NCI-H146 (cell line): Measurements from ENCODE around the gene CLEC4M.
A peak's percentile ranks its signal among the peaks of the same experiment; 100 is the strongest.
"Not testable (repeated sequence)": the region's sequence is repeated elsewhere in the genome, so short reads cannot be mapped to it uniquely, and the experiment has no call there.

Experiments
- DNase-seq: peaks from one replicate; lab custom pipeline; 2025; lab: John Stamatoyannopoulos, UW

The CLEC4M gene

GRCh38 chr19:7742575-7742974, 20.5 kb upstream of the CLEC4M start:
- no peak for DNase-seq

DNA sequence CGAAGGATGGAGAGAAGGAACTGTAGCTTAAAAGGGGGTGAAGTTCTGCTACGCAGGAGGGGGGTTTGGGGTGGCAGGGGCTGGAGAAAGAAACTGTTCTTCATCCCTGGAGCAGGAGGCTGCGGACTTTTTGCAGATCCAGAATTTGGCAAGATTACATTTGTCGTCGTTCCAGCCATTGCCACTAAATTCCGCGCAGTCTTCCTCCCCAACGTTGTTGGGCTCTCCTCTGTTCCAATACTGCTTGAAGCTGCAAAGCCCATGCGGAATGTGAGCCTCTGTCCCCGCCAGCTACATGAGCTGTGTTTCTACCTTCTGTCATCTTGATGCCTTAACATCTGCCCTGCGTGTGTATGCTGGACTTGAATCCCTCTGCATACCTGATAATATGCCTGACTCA, 20.1 kb upstream of the CLEC4M start:
- no peak for DNase-seq

GRCh38 chr19:7743425-7743841, 19.6 kb upstream of the CLEC4M start:
- DNase-seq = peak; percentile 75

DNA sequence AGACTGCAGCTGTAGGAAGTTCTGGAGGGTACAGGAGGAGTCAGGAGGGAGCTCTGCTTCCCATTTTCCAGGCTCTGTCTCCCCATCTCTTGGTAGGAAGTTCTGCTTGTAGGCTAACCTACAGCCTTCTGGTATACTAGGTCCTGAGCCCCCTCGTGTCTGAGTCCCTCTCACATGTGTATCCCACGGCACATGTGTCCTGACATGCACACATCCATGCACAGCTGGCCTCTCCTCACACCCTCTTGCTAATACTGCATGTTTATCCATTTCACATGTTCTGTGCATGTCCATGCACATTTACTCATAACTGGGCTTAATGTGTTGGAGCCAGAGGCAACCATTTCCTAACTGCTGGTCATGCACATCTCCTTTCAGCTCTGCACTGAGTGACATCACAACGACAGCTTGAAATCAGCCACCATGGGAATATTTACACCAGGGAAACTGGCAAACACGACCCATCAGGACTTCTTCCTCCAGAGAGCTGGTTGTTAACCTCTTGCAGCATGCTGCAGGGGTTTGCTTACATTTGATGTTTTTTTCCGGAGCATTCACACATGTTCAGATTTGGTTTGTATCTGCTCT, 18.8 kb upstream of the CLEC4M start:
- DNase-seq = no peak

DNA sequence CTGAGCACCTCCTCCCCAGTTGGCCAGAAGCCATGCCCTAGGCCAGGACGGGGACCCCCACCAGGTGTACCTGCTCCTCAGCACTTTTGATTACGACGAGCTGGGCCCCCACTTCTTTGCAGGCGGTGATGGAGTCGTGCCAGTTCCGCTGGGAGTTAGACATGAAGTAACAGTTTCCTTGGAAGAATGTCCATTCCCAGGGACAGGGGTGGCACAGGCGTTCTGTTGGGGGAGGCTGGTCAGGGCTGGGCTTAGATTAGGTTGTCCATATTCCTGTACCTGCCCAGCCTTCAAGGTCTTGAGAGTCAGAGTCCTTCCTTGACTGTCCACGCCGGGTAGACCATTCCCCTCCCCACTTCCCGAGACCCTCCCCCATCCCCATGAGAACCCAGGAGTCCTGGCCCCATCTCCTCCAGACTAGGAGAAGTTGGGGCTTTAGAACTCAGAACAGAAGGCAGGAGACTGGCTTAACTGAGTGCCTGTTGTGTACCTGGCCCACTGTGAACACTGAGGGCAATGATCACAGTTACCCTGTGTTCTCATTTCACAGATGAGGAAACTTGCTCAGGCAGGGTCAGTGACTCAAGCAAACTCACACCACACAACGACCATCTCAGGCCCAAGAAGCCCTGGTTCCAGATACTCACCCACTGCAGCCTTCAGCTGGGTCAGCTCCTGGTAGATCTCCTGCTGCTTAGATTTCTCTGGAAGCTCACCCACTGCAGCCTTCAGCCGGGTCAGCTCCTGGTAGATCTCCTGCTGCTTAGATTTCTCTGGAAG, 18.0 kb upstream of the CLEC4M start:
- no peak for DNase-seq

DNA sequence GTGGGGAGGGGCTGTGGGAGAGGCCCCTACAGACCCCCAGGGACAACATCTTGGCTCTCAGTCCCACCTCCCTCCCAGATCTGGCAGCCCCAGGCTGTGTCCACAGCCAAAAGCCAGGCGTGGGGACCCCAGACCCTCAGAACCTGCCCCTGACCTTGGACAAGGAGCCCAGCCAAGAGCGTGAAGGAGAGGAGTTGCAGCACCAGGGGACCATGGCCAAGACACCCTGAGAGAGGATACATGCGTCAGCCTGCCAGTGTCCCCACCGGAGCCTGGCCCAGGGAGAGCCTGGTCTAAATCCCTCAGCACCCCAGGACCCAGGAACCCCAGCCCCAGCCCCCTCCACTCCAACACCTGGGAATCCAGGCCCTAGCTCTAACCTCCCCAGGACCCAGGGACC, 16.7 kb upstream of the CLEC4M start:
- not testable (repeated sequence) for DNase-seq

DNA sequence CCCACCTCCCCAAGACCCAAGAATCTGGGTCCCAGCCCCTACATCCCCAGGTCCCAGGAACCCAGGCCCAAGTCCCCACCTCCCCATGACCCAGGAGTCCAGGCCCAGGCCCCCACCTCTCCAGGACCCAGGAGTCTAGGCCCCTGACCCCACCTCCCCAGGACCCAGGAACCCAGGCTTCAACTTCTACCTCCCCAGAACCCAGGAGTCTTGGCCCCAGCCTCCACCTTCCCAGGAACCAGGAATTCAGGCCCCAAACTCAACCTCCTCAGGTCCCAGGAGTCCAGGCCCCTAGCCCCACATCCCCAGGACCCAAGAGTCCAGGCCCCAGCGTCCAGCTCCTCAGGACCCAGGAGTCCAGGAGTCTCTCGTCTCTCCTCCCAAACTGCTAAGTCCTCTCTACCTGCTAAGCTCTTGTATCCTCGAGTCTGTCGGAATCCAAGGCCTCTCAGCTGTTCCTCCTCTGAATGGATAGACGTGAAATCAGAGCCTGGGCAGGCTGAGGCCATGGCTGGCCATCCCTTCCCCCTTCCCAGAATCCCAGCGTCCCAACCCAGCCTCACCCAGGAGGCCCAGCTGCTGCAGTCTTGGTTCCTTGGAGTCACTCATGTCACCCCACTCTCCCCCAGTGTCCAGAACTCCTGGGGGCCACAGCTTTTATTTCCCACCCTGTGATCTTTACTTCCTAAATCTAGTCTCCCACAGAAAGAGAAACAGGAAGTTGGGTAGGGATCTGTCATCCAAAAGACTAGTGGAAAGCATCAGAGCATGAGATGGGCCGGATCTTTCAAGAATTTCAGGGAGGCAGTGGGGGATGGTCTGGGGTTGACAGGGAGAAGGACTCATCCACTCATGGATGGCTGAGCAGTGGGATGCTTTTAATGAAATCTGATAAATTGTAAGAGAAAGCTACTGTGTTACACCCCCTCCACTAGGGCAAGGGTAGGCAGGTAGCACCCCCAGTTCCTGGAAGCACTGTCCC, 15.8 kb upstream of the CLEC4M start, which contains the start of gene CD209:
TSS of gene CD209 (minus strand) at position 632 of the 982 bp plus-strand sequence. CDS start at position 609, 23 bp downstream.
- no peak for DNase-seq

DNA sequence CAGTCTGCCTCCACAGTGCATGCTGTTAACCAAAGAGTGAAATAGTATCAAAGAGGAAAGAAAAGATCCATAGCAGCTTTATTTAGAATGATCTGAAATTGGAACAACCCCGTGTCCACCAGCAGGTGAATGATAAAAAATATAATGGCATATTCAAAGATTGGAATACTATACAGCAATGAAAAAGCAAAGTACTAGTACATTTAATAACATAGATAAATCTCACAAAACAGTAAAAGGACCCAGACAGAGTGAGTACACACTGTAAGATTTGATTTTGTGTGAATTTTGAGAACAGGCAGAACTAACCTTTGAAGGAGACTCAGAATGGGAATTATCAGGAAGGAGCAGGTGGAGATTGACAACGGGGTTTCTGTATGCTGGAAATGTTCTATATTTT, 14.9 kb upstream of the CLEC4M start:
- DNase-seq = no peak

DNA sequence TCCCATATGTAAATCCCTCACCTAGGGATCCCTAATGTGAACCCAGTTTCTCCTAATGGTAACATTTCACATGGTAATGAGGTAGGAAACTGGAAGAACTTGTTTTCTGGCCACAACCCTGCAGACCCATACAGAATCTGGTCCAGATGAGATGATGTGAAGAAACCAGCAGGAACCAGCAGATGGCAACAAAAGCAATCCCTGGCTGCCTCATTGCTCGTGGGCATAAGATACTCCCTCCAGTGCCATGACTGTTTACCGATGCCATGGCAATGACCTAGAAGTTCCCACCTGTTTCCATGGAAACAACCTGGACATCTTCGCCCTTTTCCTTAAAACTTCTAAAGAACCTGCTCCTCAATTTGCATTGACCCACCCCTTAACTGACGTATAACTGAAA, 14.3 kb upstream of the CLEC4M start:
- peak; percentile 51 for DNase-seq

GRCh38 chr19:7751157-7751783, 11.8 kb upstream of the CLEC4M start:
- no peak for DNase-seq

- DNase-seq = no peak
Observed at GRCh38 chr19:7756258-7756657, 6.8 kb upstream of the CLEC4M start.

DNA sequence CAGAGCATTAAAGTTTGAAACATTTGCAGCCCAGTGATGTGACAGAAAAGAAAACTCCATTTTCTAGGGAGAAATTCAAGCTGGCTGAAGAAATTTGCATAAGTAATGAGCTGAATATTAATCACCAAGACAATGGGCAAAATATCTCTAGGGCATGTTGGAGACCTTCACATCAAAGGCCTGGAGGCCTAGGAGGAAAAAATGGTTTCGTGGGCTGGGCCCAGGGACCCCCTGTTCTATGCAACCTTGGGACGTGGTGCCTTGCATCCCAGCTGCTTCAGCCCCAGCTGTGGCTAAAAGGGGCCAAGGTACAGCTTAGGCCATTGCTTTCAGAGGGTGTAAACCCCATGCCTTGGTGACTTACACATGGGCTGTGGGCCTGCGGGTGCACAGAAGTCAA, 5.7 kb upstream of the CLEC4M start:
- no peak for DNase-seq

DNA sequence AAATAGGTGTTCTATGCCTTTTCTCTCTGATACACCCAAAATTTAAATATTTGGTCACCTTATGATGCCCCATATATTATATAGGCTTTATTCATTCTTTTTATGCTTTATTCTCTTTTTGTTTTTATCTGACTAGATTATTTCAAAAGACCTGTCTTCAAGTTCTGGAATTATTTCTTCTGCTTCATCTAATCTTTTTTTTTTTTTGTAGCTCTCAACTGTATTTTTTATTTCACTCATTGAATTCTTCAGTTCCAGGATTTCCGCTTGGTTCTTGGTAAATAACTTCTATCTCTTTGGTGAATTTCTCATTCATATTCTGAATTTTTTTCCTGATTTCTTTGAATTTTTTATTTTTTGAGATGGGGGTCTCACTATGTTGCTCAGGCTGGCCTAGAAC, 3.9 kb upstream of the CLEC4M start:
- DNase-seq = no peak

DNA sequence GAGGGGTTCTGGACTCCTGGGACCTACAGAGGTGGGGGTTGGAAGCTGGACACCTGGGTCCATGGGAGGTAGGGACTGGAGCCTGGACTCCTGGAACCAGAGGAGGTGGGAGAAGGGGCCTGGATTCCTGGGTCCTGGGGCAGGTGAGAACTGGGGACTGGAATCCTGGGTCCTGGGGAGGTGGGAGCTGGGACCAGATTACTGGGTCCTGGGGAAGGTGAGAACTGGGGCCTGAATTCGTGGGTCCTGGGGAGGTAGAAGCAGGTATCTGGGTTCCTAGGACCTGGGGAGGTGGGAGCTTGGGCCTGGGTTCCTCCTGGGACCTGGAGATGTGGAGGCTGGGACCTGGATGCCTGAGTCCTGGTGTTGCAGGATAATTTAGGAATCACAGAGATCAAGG, 653 bp downstream of the CLEC4M start:
- DNase-seq = no peak

- DNase-seq = not testable (repeated sequence)
Observed at GRCh38 chr19:7764157-7764556, 1.1 kb downstream of the CLEC4M start.

DNA sequence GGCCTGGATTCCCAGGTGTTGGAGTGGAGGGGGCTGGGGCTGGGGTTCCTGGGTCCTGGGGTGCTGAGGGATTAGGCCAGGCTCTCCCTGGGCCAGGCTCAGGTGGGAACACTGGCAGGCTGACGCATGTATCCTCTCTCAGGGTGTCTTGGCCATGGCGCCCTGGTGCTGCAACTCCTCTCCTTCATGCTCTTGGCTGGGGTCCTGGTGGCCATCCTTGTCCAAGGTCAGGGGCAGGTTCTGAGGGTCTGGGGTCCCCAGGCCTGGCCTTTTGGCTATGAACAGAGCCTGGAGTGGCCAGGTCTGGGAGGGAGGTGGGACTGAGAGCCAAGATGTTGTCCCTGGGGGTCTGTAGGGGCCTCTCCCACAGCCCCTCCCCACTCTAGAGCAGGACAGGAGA, 2.0 kb downstream of the CLEC4M start:
- DNase-seq = not testable (repeated sequence)

DNA sequence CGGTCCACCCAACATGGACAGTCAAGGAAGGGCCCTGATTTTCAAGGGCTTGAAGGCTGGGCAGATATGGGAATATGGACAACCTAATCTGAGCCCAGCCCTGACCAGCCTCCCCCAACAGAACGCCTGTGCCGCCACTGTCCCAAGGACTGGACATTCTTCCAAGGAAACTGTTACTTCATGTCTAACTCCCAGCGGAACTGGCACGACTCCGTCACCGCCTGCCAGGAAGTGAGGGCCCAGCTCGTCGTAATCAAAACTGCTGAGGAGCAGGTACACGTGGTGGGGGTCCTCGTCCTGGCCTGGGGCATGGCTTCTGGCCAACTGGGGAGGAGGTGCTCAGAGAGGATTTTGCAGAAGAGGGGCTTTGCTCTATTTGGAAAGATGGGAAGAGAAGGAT, 3.5 kb downstream of the CLEC4M start:
- DNase-seq = no peak

DNA sequence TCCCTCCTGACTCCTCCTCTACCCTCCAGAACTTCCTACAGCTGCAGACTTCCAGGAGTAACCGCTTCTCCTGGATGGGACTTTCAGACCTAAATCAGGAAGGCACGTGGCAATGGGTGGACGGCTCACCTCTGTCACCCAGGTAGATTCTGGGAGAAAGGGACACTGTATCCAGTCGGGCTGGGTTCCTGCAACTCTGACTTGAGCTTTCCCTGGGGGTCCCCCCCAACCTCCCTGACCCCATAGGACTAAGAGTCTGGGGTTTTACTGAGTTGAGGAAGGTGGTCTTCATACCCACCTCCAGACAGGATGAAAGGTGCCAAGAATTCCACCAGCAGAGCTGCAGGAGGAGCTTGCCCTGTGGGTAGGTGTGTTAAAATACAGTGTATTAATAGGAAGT, 4.4 kb downstream of the CLEC4M start:
- DNase-seq = no peak

DNA sequence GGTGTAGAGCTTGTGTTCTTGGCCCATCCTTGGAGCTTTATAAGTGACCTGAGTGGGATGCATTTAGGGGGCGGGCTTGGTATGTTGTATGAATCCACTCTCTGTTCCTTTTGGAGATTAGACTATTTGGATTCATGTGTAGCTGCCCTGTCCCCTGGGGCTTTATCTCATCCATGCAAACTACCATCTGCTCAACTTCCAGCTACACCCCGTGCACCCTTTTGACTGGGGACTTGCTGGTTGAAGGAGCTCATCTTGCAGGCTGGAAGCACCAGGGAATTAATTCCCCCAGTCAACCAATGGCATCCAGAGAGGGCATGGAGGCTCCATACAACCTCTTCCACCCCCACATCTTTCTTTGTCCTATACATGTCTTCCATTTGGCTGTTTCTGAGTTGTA, 6.1 kb downstream of the CLEC4M start:
- no peak for DNase-seq

GRCh38 chr19:7771072-7771471, 8.0 kb downstream of the CLEC4M start:
- DNase-seq = no peak

GRCh38 chr19:7772752-7773291, 9.8 kb downstream of the CLEC4M start:
- no peak for DNase-seq

GRCh38 chr19:7773841-7774240, 10.8 kb downstream of the CLEC4M start:
- DNase-seq = no peak
